Right cardiac atrium (tissue), 5 donors: ENCODE results near the gene YIF1A. TPM values are rescaled to one million over a fixed set of nuclear protein-coding genes. Genes with fewer than 3 reads are reported as not detected.
"Not testable (repeated sequence)": the region's sequence is repeated elsewhere in the genome, so short reads cannot be mapped to it uniquely, and the experiment has no call there.

Source experiments
- ATAC-seq, 2 donors: fragments of 200-7000 bp; cut with Tn5 transposase; one replicate each; pipeline versions ENCODE4 v1.8.0 to v1.9.1; 2020; ENCODE audit warnings: moderate library complexity in 2 of 2, mild to moderate bottlenecking in 1 of 2
- DNase-seq, 3 donors: peaks; one replicate each; pipeline ENCODE4 v3.0.0-alpha.2; 2020
- H3K27ac ChIP-seq: one replicate; pipeline ENCODE4 v1.5.1; 2013; ENCODE audit warnings: mild to moderate bottlenecking, low read length, control low read depth, moderate library complexity
- H3K27me3 ChIP-seq: one replicate; pipeline ENCODE4 v1.6.1; 2013; ENCODE audit not compliant: control insufficient read depth, insufficient read depth
- H3K4me1 ChIP-seq: one replicate; pipeline ENCODE4 v1.6.1; 2013; ENCODE audit warnings: low read length; ENCODE audit not compliant: control insufficient read depth, insufficient read depth
- H3K4me3 ChIP-seq: one replicate; pipeline ENCODE4 v1.5.1; 2013; ENCODE audit warnings: low read length, control low read depth
- H3K9me3 ChIP-seq: one replicate; pipeline ENCODE4 v1.6.1; 2013; ENCODE audit warnings: low read length; ENCODE audit not compliant: control insufficient read depth
- WGBS: extraction: QIAGEN DNeasy Blood & Tissue Kit; methylation state at CpG from one replicate; pipeline ENCODE4 v1.1.7; 2013; 5-methylcytosine and 5-hydroxymethylcytosine counted together
- intact Hi-C, 4 donors: fragments of 100-400 bp; cut with DNase I; formaldehyde crosslinking; loops; one replicate each; pipeline versions ENCODE4 v1.11.0 to v1.14.0; 2022 to 2023
- polyA plus RNA-seq: library from polyadenylated mRNA; stranded (reverse); fragments of 200-250 nt; gene quantifications from one replicate; pipeline ENCODE4 v1.2.3, GENCODE V29; 2013
- total RNA-seq, 4 donors: library from RNA; stranded (reverse); fragmentation: NEBNext Ultra II Directional; extraction: Animal tissue kit (Norgen Biotek cat#: 25700); gene quantifications; one replicate each; pipeline ENCODE4 v1.2.1, GENCODE V29; 2021
- donor health status: healthy with polysubstance abuse.
- donor health status: DM: no; HTN: yes; CAD: no.
- donor health status: DM: no; HTN: no; CAD: no.
- donor health status: DM: no; HTN: yes; CAD: no; lungs with severe emphysema.
- donor health status: DM: yes; HTN: yes; CAD: no.

The YIF1A gene
- total and polyA plus RNA-seq, 5 donors, result 48.0 to 65.3 (median 52.2) TPM

- Histone ChIP-seq H3K4me3 (no peak overlapping the region), H3K27me3 (no peaks in the 10 kb centered on the region), H3K9me3 (no peaks in the 10 kb centered on the region), H3K4me1 (peaks cover 3% of the 10 kb centered on the region), H3K27ac (no peak overlapping the region)
- 80% methylated on average over 14 of the region's 14 CpGs for WGBS
- intact Hi-C loops, result loop anchor here in 1 of 4 donors (2.0 kb wide), 1 partner anchor 61 kb away; no protein-coding TSS in a partner anchor
- ATAC-seq (no peak), DNase-seq (peak in 2 of 3 donors; percentile 16 to 53)
Observed at GRCh38 chr11:66283461-66284105, 5.4 kb downstream of the YIF1A start.

- Histone ChIP-seq H3K27ac (no peak overlapping the region), H3K4me3 (no peak overlapping the region), H3K9me3 (no peaks in the 10 kb centered on the region), H3K4me1 (no peaks in the 10 kb centered on the region), H3K27me3 (no peaks in the 10 kb centered on the region)
- WGBS, result 13% methylated on average over 35 of the region's 35 CpGs
- ATAC-seq (peak; percentile 80 to 87), DNase-seq (peak; percentile 99 to 100 (median 99))
- intact Hi-C loops, result loop anchor here in 1 of 4 donors (2.0 kb wide), 1 partner anchor 60 kb away; no protein-coding TSS in a partner anchor
Observed at GRCh38 chr11:66282468-66283455, 6.2 kb downstream of the YIF1A start.

GRCh38 chr11:66281776-66282467, 7.0 kb downstream of the YIF1A start:
- ATAC-seq, result no peak
- intact Hi-C loops, result loop anchor here in 1 of 4 donors (2.0 kb wide), 1 partner anchor 59 kb away; no protein-coding TSS in a partner anchor
- Histone ChIP-seq H3K4me1 (no peaks in the 10 kb centered on the region), H3K9me3 (no peaks in the 10 kb centered on the region), H3K27me3 (no peaks in the 10 kb centered on the region), H3K4me3 (no peak overlapping the region), H3K27ac (no peak overlapping the region)
- peak in 1 of 3 donors; percentile 36 for DNase-seq
- WGBS, result 32% methylated on average over 20 of the region's 20 CpGs

GRCh38 chr11:66281001-66281400, 7.9 kb downstream of the YIF1A start:
- Histone ChIP-seq H3K9me3 (no peaks in the 10 kb centered on the region), H3K27me3 (no peaks in the 10 kb centered on the region), H3K4me1 (no peaks in the 10 kb centered on the region), H3K4me3 (no peak overlapping the region), H3K27ac (no peak overlapping the region)
- 84% methylated on average over 6 of the region's 6 CpGs for WGBS
- ATAC-seq (no peak), DNase-seq (no peak)
- intact Hi-C loops, result no loop called here

- H3K27ac ChIP-seq, result no peak overlapping the region
- H3K9me3 ChIP-seq, result no peaks in the 10 kb centered on the region
- 63% methylated on average over 14 of the region's 14 CpGs for WGBS
- ATAC-seq, result no peak
- no peaks in the 10 kb centered on the region for H3K4me1 ChIP-seq
- intact Hi-C loops, result no loop called here
- no peak overlapping the region for H3K4me3 ChIP-seq
- peak in 1 of 3 donors; percentile 60 for DNase-seq
- H3K27me3 ChIP-seq, result no peaks in the 10 kb centered on the region
Observed at GRCh38 chr11:66280428-66280827, 8.5 kb downstream of the YIF1A start.

- H3K27me3 ChIP-seq, result no peaks in the 10 kb centered on the region
- peak in 2 of 3 donors; percentile 30 to 39 for DNase-seq
- no peak overlapping the region for H3K4me3 ChIP-seq
- 61% methylated on average over 15 of the region's 15 CpGs for WGBS
- ATAC-seq, result no peak
- H3K9me3 ChIP-seq, result no peaks in the 10 kb centered on the region
- H3K27ac ChIP-seq, result no peak overlapping the region
- intact Hi-C loops, result no loop called here
- H3K4me1 ChIP-seq, result no peaks in the 10 kb centered on the region
Observed at GRCh38 chr11:66279092-66279734, 9.7 kb downstream of the YIF1A start.

- ATAC-seq, result no peak
- WGBS, result 2% methylated on average over 45 of the region's 45 CpGs
- peak overlapping the region; percentile 52 for H3K4me3 ChIP-seq
- no peaks in the 10 kb centered on the region for H3K4me1 ChIP-seq
- peak in 2 of 3 donors; percentile 47 to 51 for DNase-seq
- H3K9me3 ChIP-seq, result no peaks in the 10 kb centered on the region
- no peaks in the 10 kb centered on the region for H3K27me3 ChIP-seq
- H3K27ac ChIP-seq, result no peak overlapping the region
- intact Hi-C loops, result no loop called here
Observed at GRCh38 chr11:66278363-66279091, 10.4 kb downstream of the YIF1A start.

- WGBS, result 4% methylated on average over 84 of the region's 84 CpGs
- DNase-seq (peak in 2 of 3 donors; percentile 78 to 79), ATAC-seq (peak; percentile 6 to 7)
- Histone ChIP-seq H3K9me3 (no peaks in the 10 kb centered on the region), H3K27me3 (no peaks in the 10 kb centered on the region), H3K4me1 (no peaks in the 10 kb centered on the region), H3K4me3 (peak within 1 kb of the TSS; percentile 52), H3K27ac (no peak within 1 kb of the TSS)
- intact Hi-C loops, result no loop called here
Observed at GRCh38 chr11:66277471-66278362, 11.2 kb downstream of the YIF1A start, which contains the start of gene CNIH2. TSS of gene CNIH2 (plus strand) at chr11:66278175. CDS start at chr11:66278457, 282 bp downstream.

- H3K4me1 ChIP-seq, H3K9me3 ChIP-seq, H3K4me3 ChIP-seq, H3K27ac ChIP-seq, H3K27me3 ChIP-seq, intact Hi-C loops: not testable (repeated sequence)
- ATAC-seq (peak in 1 of 2 donors; percentile 3), DNase-seq (peak in 2 of 3 donors; percentile 40 to 46)
- 80% methylated on average over 4 of the region's 4 CpGs for WGBS
Observed at GRCh38 chr11:66277064-66277463, 11.9 kb downstream of the YIF1A start.
